ENCODE measurements around the gene CRELD2. TPM values are rescaled to one million over a fixed set of nuclear protein-coding genes. Genes with fewer than 3 reads are reported as not detected.

The CRELD2 gene
- total RNA-seq, 1 donor from 2014 or later, result 43.8 TPM

- no peak for DNase-seq (ENCODE audit: low read depth, low spot score)
- peak overlapping the region; percentile 43 for H3K4me3 Mint-ChIP-seq
- H3K36me3 Mint-ChIP-seq (ENCODE audit: low read depth), result no peaks in the 10 kb centered on the region
- peaks cover 23% of the 10 kb centered on the region for H3K4me1 Mint-ChIP-seq
- no peaks in the 10 kb centered on the region for H3K9me3 Mint-ChIP-seq
- H3K27ac Mint-ChIP-seq (ENCODE audit: unreplicated experiment), result no peak overlapping the region
- TF ChIP-seq CTCF (conservative IDR thresholded peaks at IDR 0.05), result no peak
- H3K27me3 Mint-ChIP-seq (ENCODE audit: low read depth), result peaks cover 4% of the 10 kb centered on the region
These were observed 15.1 kb downstream of the CRELD2 start for GRCh38 chr22:49933236-49934159.

- Mint-ChIP-seq H3K4me1 (peaks cover 27% of the 10 kb centered on the region), H3K4me3 (no peak overlapping the region), H3K27me3 (ENCODE audit: low read depth) (peaks cover 4% of the 10 kb centered on the region), H3K27ac (ENCODE audit: unreplicated experiment) (no peak overlapping the region), H3K36me3 (ENCODE audit: low read depth) (no peaks in the 10 kb centered on the region), H3K9me3 (no peaks in the 10 kb centered on the region)
- TF ChIP-seq CTCF (conservative IDR thresholded peaks at IDR 0.05), result no peak
- no peak for DNase-seq (ENCODE audit: low read depth, low spot score)
These were observed 15.9 kb downstream of the CRELD2 start for GRCh38 chr22:49934160-49934890.

- peaks cover 30% of the 10 kb centered on the region for H3K4me1 Mint-ChIP-seq
- no peaks in the 10 kb centered on the region for H3K9me3 Mint-ChIP-seq
- DNase-seq (ENCODE audit: low read depth, low spot score), result no peak
- no peak overlapping the region for H3K4me3 Mint-ChIP-seq
- no peaks in the 10 kb centered on the region for H3K36me3 Mint-ChIP-seq (ENCODE audit: low read depth)
- H3K27me3 Mint-ChIP-seq (ENCODE audit: low read depth), result peaks cover 4% of the 10 kb centered on the region
- no peak for TF ChIP-seq CTCF (conservative IDR thresholded peaks at IDR 0.05)
- no peak overlapping the region for H3K27ac Mint-ChIP-seq (ENCODE audit: unreplicated experiment)
These were observed 16.6 kb downstream of the CRELD2 start for GRCh38 chr22:49934891-49935557.

DNA sequence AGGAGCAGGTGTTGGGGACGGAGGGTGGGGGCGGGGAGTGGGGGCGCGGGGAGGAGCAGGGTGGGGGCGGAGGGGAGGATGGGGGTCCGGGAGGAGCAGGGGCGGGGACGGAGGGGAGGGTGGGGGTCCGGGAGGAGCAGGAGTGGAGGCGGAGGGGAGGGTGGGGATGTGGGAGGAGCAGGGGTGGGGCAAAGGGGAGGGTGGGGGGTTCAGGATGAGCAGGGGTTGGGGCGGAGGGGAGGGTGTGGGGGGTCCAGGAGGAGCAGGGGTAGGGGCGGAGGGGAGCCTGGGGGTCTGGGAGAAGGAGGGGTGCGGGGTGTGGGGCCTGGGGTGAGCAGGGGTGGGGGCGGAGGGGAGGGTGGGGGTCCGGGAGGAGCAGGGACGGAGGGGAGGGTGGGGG is 17.1 kb downstream of the CRELD2 start:
- H3K4me3 Mint-ChIP-seq, result no peak overlapping the region
- no peak for TF ChIP-seq CTCF (conservative IDR thresholded peaks at IDR 0.05)
- H3K27me3 Mint-ChIP-seq (ENCODE audit: low read depth), result peaks cover 4% of the 10 kb centered on the region
- H3K9me3 Mint-ChIP-seq, result no peaks in the 10 kb centered on the region
- H3K27ac Mint-ChIP-seq (ENCODE audit: unreplicated experiment), result no peak overlapping the region
- no peak for DNase-seq (ENCODE audit: low read depth, low spot score)
- peaks cover 30% of the 10 kb centered on the region for H3K4me1 Mint-ChIP-seq
- H3K36me3 Mint-ChIP-seq (ENCODE audit: low read depth), result no peaks in the 10 kb centered on the region

All from neural crest cell (in vitro differentiated cells).